Measurements from ENCODE around the gene TMC5.

GRCh38 chr16:19515757-19516156 lies 98.1 kb downstream of the TMC5 start:
- TF ChIP-seq POLR2A (IDR thresholded peaks at IDR 0.05) (no peak), CTCF (IDR thresholded peaks at IDR 0.05) (no peak)

Measured in esophagus squamous epithelium (tissue), 4 donors.